ENCODE measurements around the gene WNT3A.
A peak's percentile ranks its signal among the peaks of the same experiment; 100 is the strongest.

The WNT3A gene

DNA sequence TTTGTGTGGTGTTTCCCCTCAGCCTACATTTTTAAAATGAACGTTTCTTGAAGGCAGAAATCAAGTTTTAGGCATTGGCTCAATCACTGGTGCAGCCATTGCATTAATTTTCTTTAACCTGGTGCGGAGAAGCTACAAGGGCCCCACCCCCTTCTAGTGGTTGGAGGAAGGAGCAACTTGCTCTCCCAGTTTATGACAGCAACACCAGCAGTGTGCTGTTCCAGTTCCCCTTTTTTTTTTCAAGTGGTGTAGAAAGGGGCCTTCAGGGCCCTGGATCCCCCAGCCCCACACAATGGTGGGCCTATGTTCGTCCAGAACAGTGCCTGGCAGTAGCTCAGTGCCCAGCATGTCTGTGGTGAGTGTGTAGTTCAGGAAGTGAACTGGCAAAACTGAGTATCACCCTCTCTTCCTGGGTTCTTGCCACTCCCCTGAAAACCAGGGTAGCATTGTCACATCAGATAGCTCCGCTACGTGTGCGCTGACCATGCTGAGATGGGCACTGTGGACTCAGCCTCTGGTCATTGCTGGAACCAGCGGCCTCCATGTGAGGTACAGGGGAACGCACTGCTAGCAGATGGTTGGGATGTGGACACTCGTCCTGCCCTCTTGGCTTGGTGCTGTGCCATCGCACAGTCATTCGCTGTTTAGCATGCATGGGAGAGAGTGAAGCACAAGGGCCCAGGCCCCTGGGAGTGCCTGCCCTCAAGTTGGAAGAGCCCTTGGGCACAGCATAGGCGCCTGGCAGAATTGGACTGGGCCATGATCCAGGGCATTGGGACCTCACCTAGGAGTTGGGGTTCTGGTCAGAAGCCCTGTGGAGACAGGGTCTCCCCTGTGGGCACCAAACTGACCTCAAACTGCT lies 83.0 kb downstream of the WNT3A start:
- POLR2A ChIA-PET = no interaction called here
- H3K4me3 ChIP-seq (ENCODE audit: low read depth, low read length) = no peak overlapping the region
- peaks cover 40% of the 10 kb centered on the region for H3K4me1 ChIP-seq (ENCODE audit: control insufficient read depth, insufficient read depth, low read length)
- CTCF ChIA-PET = interaction anchor here (1.6 kb wide), 1 partner anchor 41 kb away, joined by 3 read pairs; no protein-coding TSS in a partner anchor
- peaks cover 3 to 81% of the 10 kb centered on the region in 2 experiments; a peak in 2 of 3 replicates for H3K36me3 ChIP-seq (ENCODE audit: control insufficient read depth in 2 of 2, insufficient read depth in 1 of 2, low read length in 2 of 2)
- no peak for TF ChIP-seq KLF10 (tag by site-specific recombination; IDR thresholded peaks at IDR 0.05)
- TF ChIP-seq ZNF335 (tag by site-specific recombination; conservative IDR thresholded peaks at IDR 0.05) = peak; percentile 23; the same call in 1 of the 2 replicates
- TF ChIP-seq ZNF341 (tag by site-specific recombination; IDR thresholded peaks at IDR 0.05; ENCODE audit: low read depth) = peak; percentile 33; the same call in 1 of the 2 replicates
- no peaks in the 10 kb centered on the region for H3K9me3 ChIP-seq (ENCODE audit: control insufficient read depth, insufficient read depth, low read depth, low read length)
- no peak overlapping the region for H3K27ac ChIP-seq (ENCODE audit: extremely low read depth, low read depth, low read length)

- Histone ChIP-seq H3K4me3 (ENCODE audit: low read depth, low read length) (no peak overlapping the region), H3K4me1 (ENCODE audit: control insufficient read depth, insufficient read depth, low read length) (peaks cover 31% of the 10 kb centered on the region), H3K27ac (ENCODE audit: extremely low read depth, low read depth, low read length) (no peak overlapping the region), H3K36me3 (ENCODE audit: control insufficient read depth in 2 of 2, insufficient read depth in 1 of 2, low read length in 2 of 2) (peaks cover 3 to 87% of the 10 kb centered on the region in 2 experiments; a peak in 2 of 3 replicates), H3K9me3 (ENCODE audit: control insufficient read depth, insufficient read depth, low read depth, low read length) (no peaks in the 10 kb centered on the region)
- TF ChIP-seq, protein P1, sequence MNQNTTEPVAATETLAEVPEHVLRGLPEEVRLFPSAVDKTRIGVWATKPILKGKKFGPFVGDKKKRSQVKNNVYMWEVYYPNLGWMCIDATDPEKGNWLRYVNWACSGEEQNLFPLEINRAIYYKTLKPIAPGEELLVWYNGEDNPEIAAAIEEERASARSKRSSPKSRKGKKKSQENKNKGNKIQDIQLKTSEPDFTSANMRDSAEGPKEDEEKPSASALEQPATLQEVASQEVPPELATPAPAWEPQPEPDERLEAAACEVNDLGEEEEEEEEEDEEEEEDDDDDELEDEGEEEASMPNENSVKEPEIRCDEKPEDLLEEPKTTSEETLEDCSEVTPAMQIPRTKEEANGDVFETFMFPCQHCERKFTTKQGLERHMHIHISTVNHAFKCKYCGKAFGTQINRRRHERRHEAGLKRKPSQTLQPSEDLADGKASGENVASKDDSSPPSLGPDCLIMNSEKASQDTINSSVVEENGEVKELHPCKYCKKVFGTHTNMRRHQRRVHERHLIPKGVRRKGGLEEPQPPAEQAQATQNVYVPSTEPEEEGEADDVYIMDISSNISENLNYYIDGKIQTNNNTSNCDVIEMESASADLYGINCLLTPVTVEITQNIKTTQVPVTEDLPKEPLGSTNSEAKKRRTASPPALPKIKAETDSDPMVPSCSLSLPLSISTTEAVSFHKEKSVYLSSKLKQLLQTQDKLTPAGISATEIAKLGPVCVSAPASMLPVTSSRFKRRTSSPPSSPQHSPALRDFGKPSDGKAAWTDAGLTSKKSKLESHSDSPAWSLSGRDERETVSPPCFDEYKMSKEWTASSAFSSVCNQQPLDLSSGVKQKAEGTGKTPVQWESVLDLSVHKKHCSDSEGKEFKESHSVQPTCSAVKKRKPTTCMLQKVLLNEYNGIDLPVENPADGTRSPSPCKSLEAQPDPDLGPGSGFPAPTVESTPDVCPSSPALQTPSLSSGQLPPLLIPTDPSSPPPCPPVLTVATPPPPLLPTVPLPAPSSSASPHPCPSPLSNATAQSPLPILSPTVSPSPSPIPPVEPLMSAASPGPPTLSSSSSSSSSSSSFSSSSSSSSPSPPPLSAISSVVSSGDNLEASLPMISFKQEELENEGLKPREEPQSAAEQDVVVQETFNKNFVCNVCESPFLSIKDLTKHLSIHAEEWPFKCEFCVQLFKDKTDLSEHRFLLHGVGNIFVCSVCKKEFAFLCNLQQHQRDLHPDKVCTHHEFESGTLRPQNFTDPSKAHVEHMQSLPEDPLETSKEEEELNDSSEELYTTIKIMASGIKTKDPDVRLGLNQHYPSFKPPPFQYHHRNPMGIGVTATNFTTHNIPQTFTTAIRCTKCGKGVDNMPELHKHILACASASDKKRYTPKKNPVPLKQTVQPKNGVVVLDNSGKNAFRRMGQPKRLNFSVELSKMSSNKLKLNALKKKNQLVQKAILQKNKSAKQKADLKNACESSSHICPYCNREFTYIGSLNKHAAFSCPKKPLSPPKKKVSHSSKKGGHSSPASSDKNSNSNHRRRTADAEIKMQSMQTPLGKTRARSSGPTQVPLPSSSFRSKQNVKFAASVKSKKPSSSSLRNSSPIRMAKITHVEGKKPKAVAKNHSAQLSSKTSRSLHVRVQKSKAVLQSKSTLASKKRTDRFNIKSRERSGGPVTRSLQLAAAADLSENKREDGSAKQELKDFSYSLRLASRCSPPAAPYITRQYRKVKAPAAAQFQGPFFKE (tag by site-specific recombination; IDR thresholded peaks at IDR 0.05; ENCODE audit: borderline replicate concordance) = no peak
- TF ChIP-seq, protein P2, sequence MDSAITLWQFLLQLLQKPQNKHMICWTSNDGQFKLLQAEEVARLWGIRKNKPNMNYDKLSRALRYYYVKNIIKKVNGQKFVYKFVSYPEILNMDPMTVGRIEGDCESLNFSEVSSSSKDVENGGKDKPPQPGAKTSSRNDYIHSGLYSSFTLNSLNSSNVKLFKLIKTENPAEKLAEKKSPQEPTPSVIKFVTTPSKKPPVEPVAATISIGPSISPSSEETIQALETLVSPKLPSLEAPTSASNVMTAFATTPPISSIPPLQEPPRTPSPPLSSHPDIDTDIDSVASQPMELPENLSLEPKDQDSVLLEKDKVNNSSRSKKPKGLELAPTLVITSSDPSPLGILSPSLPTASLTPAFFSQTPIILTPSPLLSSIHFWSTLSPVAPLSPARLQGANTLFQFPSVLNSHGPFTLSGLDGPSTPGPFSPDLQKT (IDR thresholded peaks at IDR 0.05; ENCODE audit: borderline replicate concordance, low read depth, low read length) = no peak
- TF ChIP-seq, protein P3, sequence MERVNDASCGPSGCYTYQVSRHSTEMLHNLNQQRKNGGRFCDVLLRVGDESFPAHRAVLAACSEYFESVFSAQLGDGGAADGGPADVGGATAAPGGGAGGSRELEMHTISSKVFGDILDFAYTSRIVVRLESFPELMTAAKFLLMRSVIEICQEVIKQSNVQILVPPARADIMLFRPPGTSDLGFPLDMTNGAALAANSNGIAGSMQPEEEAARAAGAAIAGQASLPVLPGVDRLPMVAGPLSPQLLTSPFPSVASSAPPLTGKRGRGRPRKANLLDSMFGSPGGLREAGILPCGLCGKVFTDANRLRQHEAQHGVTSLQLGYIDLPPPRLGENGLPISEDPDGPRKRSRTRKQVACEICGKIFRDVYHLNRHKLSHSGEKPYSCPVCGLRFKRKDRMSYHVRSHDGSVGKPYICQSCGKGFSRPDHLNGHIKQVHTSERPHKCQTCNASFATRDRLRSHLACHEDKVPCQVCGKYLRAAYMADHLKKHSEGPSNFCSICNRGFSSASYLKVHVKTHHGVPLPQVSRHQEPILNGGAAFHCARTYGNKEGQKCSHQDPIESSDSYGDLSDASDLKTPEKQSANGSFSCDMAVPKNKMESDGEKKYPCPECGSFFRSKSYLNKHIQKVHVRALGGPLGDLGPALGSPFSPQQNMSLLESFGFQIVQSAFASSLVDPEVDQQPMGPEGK (tag by site-specific recombination; IDR thresholded peaks at IDR 0.05) = no peak
- TF ChIP-seq ZNF624 (tag by site-specific recombination; IDR thresholded peaks at IDR 0.05) (no peak), ZNF76 (tag by site-specific recombination; IDR thresholded peaks at IDR 0.05; ENCODE audit: borderline replicate concordance, low read depth) (no peak), ZNF549 (tag by site-specific recombination; IDR thresholded peaks at IDR 0.05) (no peak)
- POLR2A ChIA-PET = interaction anchor here (1.1 to 2.8 kb wide), 5 partner anchors 8 to 143 kb away, joined by 3 to 11 read pairs (median 4); partner anchors contain the start of genes ARF1 and WNT9A
- CTCF ChIA-PET = interaction anchor here (0.7 to 2.4 kb wide), 3 partner anchors 11 to 92 kb away, joined by 3 to 8 read pairs (median 4); no protein-coding TSS in a partner anchor
Observed at GRCh38 chr1:228090613-228091081, 83.8 kb downstream of the WNT3A start.
